Upper lobe of left lung (tissue), 6 donors: ENCODE results near the gene TXNIP. TPM values are rescaled to one million over a fixed set of nuclear protein-coding genes. Genes with fewer than 3 reads are reported as not detected.

Experiments used
- ATAC-seq, 2 donors: fragments of 200-7000 bp; cut with Tn5 transposase; one replicate each; pipeline ENCODE4 v1.9.1; 2022; ENCODE audit warnings: mild to moderate bottlenecking in 2 of 2, moderate library complexity in 2 of 2; ENCODE audit not compliant: low FRiP score in 2 of 2
- DNase-seq, 2 donors: peaks; one replicate each; pipeline ENCODE4 v3.0.0-alpha.2; 2019 to 2020
- H3K27ac ChIP-seq, 4 donors: fragments of 200-600 bp; sonication (generic); one replicate each; pipeline ENCODE4 v1.5.1; 2016 to 2019
- H3K27me3 ChIP-seq, 4 donors: fragments of 200-600 bp; sonication (generic); one replicate each; pipeline ENCODE4 v1.5.1; 2017 to 2019
- H3K36me3 ChIP-seq, 4 donors: fragments of 200-600 bp; sonication (generic); one replicate each; pipeline ENCODE4 v1.5.1; 2016 to 2019
- H3K4me1 ChIP-seq, 4 donors: fragments of 200-600 bp; sonication (generic); one replicate each; pipeline ENCODE4 v1.5.1; 2018 to 2019
- H3K4me3 ChIP-seq, 4 donors: fragments of 200-600 bp; sonication (generic); one replicate each; pipeline ENCODE4 v1.5.1; 2017 to 2019; ENCODE audit warnings: mild to moderate bottlenecking in 2 of 4, moderate library complexity in 1 of 4
- H3K9me3 ChIP-seq, 4 donors: fragments of 200-600 bp; sonication (generic); one replicate each; pipeline ENCODE4 v1.5.1; 2018 to 2019
- EP300 ChIP-seq, 4 donors: sonication (generic); formaldehyde crosslinking; IDR thresholded peaks; one replicate each; pipeline ENCODE4 v1.5.1; 2017; ENCODE audit warnings: antibody characterized with exemption in 4 of 4, control low read depth in 2 of 4
- POLR2A ChIP-seq, 4 donors: fragments of 450-650 bp; IDR thresholded peaks; one replicate each; pipeline ENCODE4 v1.5.1; 2016 to 2017; ENCODE audit warnings: antibody characterized with exemption in 4 of 4, mild to moderate bottlenecking in 2 of 4
- POLR2AphosphoS5 ChIP-seq, 2 donors: sonication (generic); formaldehyde crosslinking; IDR thresholded peaks; one replicate each; pipeline ENCODE4 v1.5.1; 2017; ENCODE audit warnings: antibody characterized with exemption in 2 of 2
- WGBS, 2 donors: methylation state at CpG; one replicate each; pipeline ENCODE4 v1.1.5; 2017 to 2018; 5-methylcytosine and 5-hydroxymethylcytosine counted together
- total RNA-seq, 6 donors: library from RNA; depleted of rRNA in 4 of 6; stranded (reverse); fragments of >200 nt in 4 of 6; gene quantifications; one replicate each; pipeline versions ENCODE4 v1.1.0 to v1.2.1, GENCODE V29; 2016 to 2021
- TF ChIP-seq, protein P1 (sequence below), 6 experiments: fragments of 450-650 bp in 4 of 6; fragments of 200-600 bp in 2 of 6; sonication (generic) in 2 of 6; IDR thresholded peaks; one replicate each; pipeline ENCODE4 v1.5.1; 2016 to 2019; ENCODE audit warnings: antibody characterized with exemption in 6 of 6
- donor health status: DM: no; HTN: no; CAD: no; lungs with moderate emphysema.
- donor health status: DM: no; HTN: yes; CAD: no; lungs with severe emphysema.

The TXNIP gene
- total RNA-seq, 6 donors from 2014 or later, result 703 to 1,481 (median 910) TPM

DNA sequence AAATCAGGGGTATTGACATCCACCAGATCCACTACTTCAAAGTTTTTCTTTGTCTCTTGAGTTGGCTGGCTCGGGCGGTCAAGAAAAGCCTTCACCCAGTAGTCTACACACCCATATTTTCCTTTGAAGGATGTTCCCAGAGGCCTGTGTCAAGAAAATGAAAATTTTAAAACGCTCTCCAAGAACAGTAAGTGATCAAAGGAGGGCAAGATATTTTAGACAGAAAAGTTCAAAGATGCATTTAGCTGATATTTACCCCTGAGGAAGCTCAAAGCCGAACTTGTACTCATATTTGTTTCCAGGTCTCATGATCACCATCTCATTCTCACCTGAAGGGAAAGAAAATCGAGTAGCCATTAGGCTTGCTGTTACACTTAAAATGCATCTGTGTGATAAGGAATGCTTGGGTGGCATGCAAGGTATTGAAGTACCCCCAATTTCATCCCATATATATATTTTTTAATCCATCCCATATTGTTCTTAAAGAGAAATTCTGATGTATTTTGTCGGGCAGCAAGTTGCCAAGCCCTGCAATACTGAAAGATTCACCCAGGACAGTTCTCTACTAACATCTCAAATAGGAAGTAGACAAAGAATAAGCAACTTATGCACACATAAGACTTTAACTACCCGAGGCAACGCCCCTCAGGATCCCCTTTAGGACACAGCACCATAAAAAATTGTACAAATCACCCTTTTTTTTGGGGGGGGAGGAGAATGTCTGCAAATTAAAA lies 1.1 kb downstream of the TXNIP start:
- Histone ChIP-seq H3K4me3 (peak overlapping the region; percentile 70 to 89 (median 77)), H3K27ac (peak overlapping the region; percentile 93 to 96 (median 96)), H3K4me1 (peaks cover 34 to 53% (median 40%) of the 10 kb centered on the region in 4 donors), H3K36me3 (peaks cover 26 to 43% (median 32%) of the 10 kb centered on the region in 4 donors), H3K9me3 (no peaks in the 10 kb centered on the region), H3K27me3 (no peaks in the 10 kb centered on the region)
- DNase-seq (peak in 1 of 2 donors; percentile 16), ATAC-seq (no peak)
- TF ChIP-seq POLR2AphosphoS5 (IDR thresholded peaks at IDR 0.05) (peak in 1 of 2 donors; percentile 60), EP300 (IDR thresholded peaks at IDR 0.05) (no peak), POLR2A (IDR thresholded peaks at IDR 0.05) (peak in 1 of 4 donors; percentile 26)
- TF ChIP-seq, protein P1, sequence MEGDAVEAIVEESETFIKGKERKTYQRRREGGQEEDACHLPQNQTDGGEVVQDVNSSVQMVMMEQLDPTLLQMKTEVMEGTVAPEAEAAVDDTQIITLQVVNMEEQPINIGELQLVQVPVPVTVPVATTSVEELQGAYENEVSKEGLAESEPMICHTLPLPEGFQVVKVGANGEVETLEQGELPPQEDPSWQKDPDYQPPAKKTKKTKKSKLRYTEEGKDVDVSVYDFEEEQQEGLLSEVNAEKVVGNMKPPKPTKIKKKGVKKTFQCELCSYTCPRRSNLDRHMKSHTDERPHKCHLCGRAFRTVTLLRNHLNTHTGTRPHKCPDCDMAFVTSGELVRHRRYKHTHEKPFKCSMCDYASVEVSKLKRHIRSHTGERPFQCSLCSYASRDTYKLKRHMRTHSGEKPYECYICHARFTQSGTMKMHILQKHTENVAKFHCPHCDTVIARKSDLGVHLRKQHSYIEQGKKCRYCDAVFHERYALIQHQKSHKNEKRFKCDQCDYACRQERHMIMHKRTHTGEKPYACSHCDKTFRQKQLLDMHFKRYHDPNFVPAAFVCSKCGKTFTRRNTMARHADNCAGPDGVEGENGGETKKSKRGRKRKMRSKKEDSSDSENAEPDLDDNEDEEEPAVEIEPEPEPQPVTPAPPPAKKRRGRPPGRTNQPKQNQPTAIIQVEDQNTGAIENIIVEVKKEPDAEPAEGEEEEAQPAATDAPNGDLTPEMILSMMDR (IDR thresholded peaks at IDR 0.05), result no peak
- WGBS, 2 donors, result 1% methylated on average over 8 of the region's 8 CpGs

- peaks cover 27 to 52% (median 34%) of the 10 kb centered on the region in 4 donors for H3K4me1 ChIP-seq
Measured at GRCh38 chr1:145994391-145995120, 1.8 kb downstream of the TXNIP start.

DNA sequence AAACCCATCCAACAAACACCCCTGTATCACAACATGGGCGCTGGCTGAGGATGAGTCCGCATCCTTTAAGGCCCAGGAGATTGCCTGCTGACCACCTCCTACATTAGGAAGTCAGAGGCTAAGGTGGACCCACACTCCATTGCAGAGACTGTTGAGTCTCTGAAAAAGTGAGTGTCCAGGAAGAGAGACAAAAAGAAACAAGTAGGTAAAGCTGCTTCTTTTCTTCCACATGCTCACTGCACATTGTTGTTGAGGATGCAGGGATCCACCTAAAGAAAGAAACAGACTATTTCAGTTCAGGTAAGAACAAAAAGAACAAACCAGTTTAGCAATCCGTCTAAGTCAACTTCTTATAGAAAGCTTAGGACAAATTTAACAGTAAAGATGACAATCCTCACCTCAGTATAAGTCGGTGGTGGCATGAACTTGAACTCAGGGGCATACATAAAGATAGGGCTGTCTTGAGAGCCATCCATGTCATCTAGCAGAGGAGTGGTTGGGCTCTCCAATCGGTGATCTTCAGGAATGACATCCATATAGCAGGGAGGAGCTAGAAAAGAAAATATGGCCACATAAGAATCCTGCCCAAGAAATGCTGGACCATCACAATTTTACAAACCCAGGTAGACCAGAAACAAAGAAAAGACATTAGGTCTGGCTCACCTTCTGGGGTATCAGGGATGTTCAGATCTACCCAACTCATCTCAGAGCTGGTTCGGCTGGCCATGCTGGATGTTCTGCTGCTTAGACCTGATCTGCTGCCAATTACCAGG lies 2.6 kb downstream of the TXNIP start:
- Histone ChIP-seq H3K9me3 (no peaks in the 10 kb centered on the region), H3K27ac (peak overlapping the region; percentile 93 to 96 (median 96)), H3K4me1 (peaks cover 26 to 51% (median 27%) of the 10 kb centered on the region in 4 donors), H3K27me3 (no peaks in the 10 kb centered on the region), H3K36me3 (peaks cover 26 to 43% (median 32%) of the 10 kb centered on the region in 4 donors), H3K4me3 (peak overlapping the region; percentile 70 to 89 (median 77))
- WGBS, 2 donors, result 16 to 23% methylated on average over 6 of the region's 6 CpGs
- TF ChIP-seq EP300 (IDR thresholded peaks at IDR 0.05) (no peak), POLR2A (IDR thresholded peaks at IDR 0.05) (peak in 3 of 4 donors; percentile 9 to 37 (median 10)), POLR2AphosphoS5 (IDR thresholded peaks at IDR 0.05) (peak; percentile 5 to 41)
- TF ChIP-seq, protein P1 (IDR thresholded peaks at IDR 0.05), result no peak
- DNase-seq (peak in 1 of 2 donors; percentile 19), ATAC-seq (no peak)

More at GRCh38 chr1:145994391-145995120, 1.8 kb downstream of the TXNIP start:
- peaks cover 26 to 43% (median 32%) of the 10 kb centered on the region in 4 donors for H3K36me3 ChIP-seq
- ATAC-seq (no peak), DNase-seq (no peak)
- H3K27ac ChIP-seq, result peak overlapping the region; percentile 93 to 96 (median 96)
- H3K9me3 ChIP-seq, result no peaks in the 10 kb centered on the region
- H3K27me3 ChIP-seq, result no peaks in the 10 kb centered on the region
- peak overlapping the region; percentile 70 to 89 (median 77) for H3K4me3 ChIP-seq
- TF ChIP-seq POLR2AphosphoS5 (IDR thresholded peaks at IDR 0.05) (peak; percentile 71 to 73), POLR2A (IDR thresholded peaks at IDR 0.05) (peak in 3 of 4 donors; percentile 5 to 39 (median 19)), EP300 (IDR thresholded peaks at IDR 0.05) (no peak)
- 8 to 9% methylated on average over 10 of the region's 10 CpGs for WGBS, 2 donors

DNA sequence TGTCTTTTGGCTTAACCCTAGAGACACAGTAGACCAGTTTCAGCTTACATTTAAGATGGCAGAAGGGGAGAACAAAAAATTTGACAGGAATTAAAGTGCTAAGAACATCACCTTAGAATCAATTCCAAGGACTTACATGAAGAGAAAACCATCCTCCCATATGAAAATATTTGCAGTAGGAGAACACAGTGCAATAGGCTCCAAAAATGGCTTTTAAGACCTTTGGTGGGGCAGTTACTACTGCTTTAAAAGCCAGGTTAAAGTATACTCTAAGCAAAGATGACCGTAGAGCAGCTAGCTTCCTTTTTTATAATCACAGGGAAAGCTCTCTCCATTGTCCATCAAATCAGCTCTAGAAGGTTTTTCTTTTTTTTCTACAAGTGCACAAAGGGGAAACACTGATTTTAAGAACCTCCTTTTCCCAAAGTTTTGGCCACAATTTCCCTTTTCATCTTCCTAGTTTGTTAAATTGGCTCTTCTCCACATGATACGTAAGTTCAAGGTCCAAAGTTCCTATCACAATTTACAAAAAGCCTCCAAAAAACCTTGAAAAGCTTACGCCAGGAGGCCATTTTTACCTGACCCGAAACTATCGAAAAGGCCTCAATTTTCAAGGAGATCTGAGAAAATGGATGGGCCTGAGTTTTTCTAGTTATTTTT lies 3.3 kb downstream of the TXNIP start:
- WGBS, 2 donors, result 15 to 29% methylated on average over 5 of the region's 5 CpGs
- peaks cover 23 to 50% (median 25%) of the 10 kb centered on the region in 4 donors for H3K4me1 ChIP-seq
- TF ChIP-seq EP300 (IDR thresholded peaks at IDR 0.05) (no peak), POLR2A (IDR thresholded peaks at IDR 0.05) (peak in 1 of 4 donors; percentile 34), POLR2AphosphoS5 (IDR thresholded peaks at IDR 0.05) (no peak)
- H3K36me3 ChIP-seq, result peaks cover 26 to 43% (median 32%) of the 10 kb centered on the region in 4 donors
- H3K27me3 ChIP-seq, result no peaks in the 10 kb centered on the region
- DNase-seq (no peak), ATAC-seq (no peak)
- peak overlapping the region; percentile 70 to 89 (median 77) for H3K4me3 ChIP-seq
- no peaks in the 10 kb centered on the region for H3K9me3 ChIP-seq
- H3K27ac ChIP-seq, result peak overlapping the region; percentile 93 to 96 (median 96)

DNA sequence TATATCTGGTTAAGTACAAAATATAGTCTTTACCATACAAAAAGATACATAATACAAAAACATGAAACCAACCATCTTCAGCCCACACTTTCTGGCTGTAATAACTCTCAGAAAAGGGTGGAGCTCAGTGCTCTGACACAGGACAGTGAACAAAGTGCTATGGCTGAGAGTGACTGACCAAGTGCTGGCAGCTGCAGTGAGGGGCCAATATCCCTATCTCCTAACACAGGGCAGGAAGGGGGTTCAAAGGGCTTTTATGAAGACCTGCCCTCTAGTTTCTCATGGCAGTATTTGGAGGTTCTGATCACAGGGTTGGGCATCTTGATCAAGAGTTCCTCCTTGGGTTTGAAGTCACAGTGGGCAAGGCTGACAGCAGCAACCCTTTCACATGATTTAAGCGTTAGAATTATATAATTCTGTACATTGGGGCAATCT lies 3.9 kb downstream of the TXNIP start:
- Histone ChIP-seq H3K4me3 (peak overlapping the region; percentile 70 to 89 (median 77)), H3K9me3 (no peaks in the 10 kb centered on the region), H3K4me1 (peaks cover 19 to 47% (median 26%) of the 10 kb centered on the region in 4 donors), H3K27me3 (no peaks in the 10 kb centered on the region), H3K36me3 (peaks cover 26 to 43% (median 32%) of the 10 kb centered on the region in 4 donors), H3K27ac (peak overlapping the region; percentile 93 to 96 (median 96))
- DNase-seq (no peak), ATAC-seq (no peak)
- TF ChIP-seq POLR2A (IDR thresholded peaks at IDR 0.05), result peak in 3 of 4 donors; percentile 11 to 62 (median 34)
- TF ChIP-seq, protein P1 (IDR thresholded peaks at IDR 0.05), result no peak
- TF ChIP-seq EP300 (IDR thresholded peaks at IDR 0.05), result no peak
- TF ChIP-seq POLR2AphosphoS5 (IDR thresholded peaks at IDR 0.05), result peak in 1 of 2 donors; percentile 81
- 25 to 41% methylated on average over 1 of the region's 1 CpG for WGBS, 2 donors
